OCI-LY7 (cell line): ENCODE measurements around the gene GPR146.

Experiments used
- CTCF ChIP-seq: fragments of 200-600 bp; sonication (generic); conservative IDR thresholded peaks from 2 replicates; pipeline ENCODE4 v1.5.1; 2014; ENCODE audit warnings: mild to moderate bottlenecking, antibody characterized with exemption, low read length, moderate library complexity, mixed read lengths
- EZH2phosphoT487 ChIP-seq: fragments of 200-600 bp; sonication (generic); IDR thresholded peaks from 2 replicates; pipeline ENCODE4 v1.6.1; 2018; ENCODE audit warnings: low read depth, borderline replicate concordance, mild to moderate bottlenecking, mixed run types, antibody characterized with exemption, low read length, moderate library complexity, mixed read lengths

GRCh38 chr7:1073142-1073977, 29.0 kb downstream of the GPR146 start:
- TF ChIP-seq CTCF (no peak), EZH2phosphoT487 (no peak)
